HepG2 (cell line): ENCODE data around the gene SCAPER. TPM values are rescaled to one million over a fixed set of nuclear protein-coding genes. Genes with fewer than 3 reads are reported as not detected.

ENCODE experiments used
- ATAC-seq: fragments of 200-7000 bp; cut with Tn5 transposase; 3 replicates; pipeline ENCODE4 v1.9.1; 2020; ENCODE audit warnings: mild to moderate bottlenecking, moderate library complexity
- BruUV-seq: library from RNA; stranded (reverse); fragments of 400-500 nt; replicated peaks from 2 replicates; lab custom pipeline; 2021; lab: Mats Ljungman, UMichigan
- CTCF ChIA-PET: fragments of 300-600 bp; formaldehyde crosslinking; extraction: SDS; loops from one replicate; lab custom pipeline; 2021; ENCODE audit warnings: low total read pairs, inconsistent platforms, low intra/inter-chr PET ratio; lab: Yijun Ruan, JAX
- POLR2A ChIA-PET: fragments of 350-600 bp; sonication (Branson Sonifier 250); formaldehyde crosslinking; loops from one replicate; lab custom pipeline; 2020; ENCODE audit warnings: antibody characterized with exemption, inconsistent platforms; lab: Yijun Ruan, JAX
- DNase-seq: peaks from one replicate; pipeline ENCODE4 v3.0.0-alpha.2; 2015; ENCODE audit warnings: low spot score
- FAIRE-seq: peaks from 3 replicates; lab custom pipeline; 2011; peaks lifted over from hg19 to GRCh38; lab: Jason Lieb, UNC
- H2AFZ ChIP-seq: one replicate; pipeline ENCODE4 v1.6.1; 2011; ENCODE audit warnings: low read length, inconsistent platforms
- H3K27ac ChIP-seq: fragments of 300-600 bp; 3 replicates; pipeline ENCODE4 v1.8.0; 2011; ENCODE audit warnings: mixed run types, mild to moderate bottlenecking, mixed read lengths, low read length, inconsistent platforms; ENCODE audit not compliant: insufficient read depth; ENCODE audit errors: extremely low read length
- H3K27me3 ChIP-seq, 2 experiments: fragments of 200-600 bp in 1 of 2; 2 replicates in 1 of 2; 3 replicates in 1 of 2; pipeline versions ENCODE4 v1.6.0 to v1.8.0; 2011; ENCODE audit warnings: low read length in 2 of 2, mild to moderate bottlenecking in 2 of 2, moderate library complexity in 2 of 2, inconsistent platforms in 1 of 2; ENCODE audit not compliant: insufficient read depth in 2 of 2, control insufficient read depth in 1 of 2
- H3K36me3 ChIP-seq, 2 experiments: fragments of 200-600 bp in 1 of 2; replicated peaks in 1 of 2; 2 replicates in 1 of 2; 3 replicates in 1 of 2; pipeline versions ENCODE4 v1.5.1 to v1.8.0; 2011; ENCODE audit warnings: low read length in 2 of 2, inconsistent platforms in 1 of 2; ENCODE audit not compliant: insufficient read depth in 2 of 2, control insufficient read depth in 1 of 2
- H3K4me1 ChIP-seq: 2 replicates; pipeline ENCODE4 v1.5.1; 2012; ENCODE audit warnings: low read length, inconsistent platforms; ENCODE audit not compliant: insufficient read depth
- H3K4me2 ChIP-seq: 2 replicates; pipeline ENCODE4 v1.6.0; 2011; ENCODE audit warnings: low read depth, low read length, inconsistent platforms
- H3K4me3 ChIP-seq, 3 experiments: fragments of 200-600 bp in 1 of 3; sonication (generic), shearing (Covaris generic) in 1 of 3; replicated peaks in 1 of 3; 2 replicates each; pipeline ENCODE4 v1.5.1; 2011 to 2016; ENCODE audit warnings: low read length in 3 of 3, inconsistent platforms in 2 of 3, low read depth in 2 of 3, mild to moderate bottlenecking in 2 of 3, control low read depth in 1 of 3, mixed read lengths in 1 of 3; ENCODE audit not compliant: insufficient read depth in 1 of 3
- H3K79me2 ChIP-seq: one replicate; pipeline ENCODE4 v1.6.1; 2011; ENCODE audit warnings: low read length, inconsistent platforms; ENCODE audit not compliant: insufficient read depth
- H3K9ac ChIP-seq: 2 replicates; pipeline ENCODE4 v1.6.0; 2011; ENCODE audit warnings: mild to moderate bottlenecking, low read depth, low read length, inconsistent platforms; ENCODE audit not compliant: insufficient read depth
- H3K9me3 ChIP-seq: 2 replicates; pipeline ENCODE4 v1.5.1; 2012; ENCODE audit warnings: mild to moderate bottlenecking, low read length
- H4K20me1 ChIP-seq: 2 replicates; pipeline ENCODE4 v1.6.0; 2011; ENCODE audit warnings: inconsistent platforms, mild to moderate bottlenecking, low read length, moderate library complexity; ENCODE audit not compliant: insufficient read depth
- CHD2 ChIP-seq: IDR thresholded peaks from 2 replicates; pipeline ENCODE4 v1.6.1; 2011; ENCODE audit warnings: low read depth, low read length, improper control_type of control experiment
- CTCF ChIP-seq: sonication (generic); formaldehyde crosslinking; IDR thresholded peaks from 2 replicates; pipeline ENCODE4 v1.5.0; 2020; ENCODE audit warnings: mild to moderate bottlenecking, missing genetic modification reagents, moderate library complexity
- HNF4A ChIP-seq: sonication (generic); formaldehyde crosslinking; IDR thresholded peaks from 2 replicates; pipeline ENCODE4 v1.4.0; 2020; ENCODE audit warnings: missing genetic modification reagents
- MAZ ChIP-seq, 2 experiments: sonication (generic) in 1 of 2; formaldehyde crosslinking in 1 of 2; IDR thresholded peaks; 2 replicates each; pipeline versions ENCODE4 v1.5.0 to v1.6.1; 2012 to 2020; ENCODE audit warnings: low read depth in 2 of 2, mild to moderate bottlenecking in 2 of 2, borderline replicate concordance in 1 of 2, improper control_type of control experiment in 1 of 2, low read length in 1 of 2, missing genetic modification reagents in 1 of 2, moderate library complexity in 1 of 2
- MEF2D ChIP-seq: sonication (generic); formaldehyde crosslinking; IDR thresholded peaks from 2 replicates; pipeline ENCODE4 v1.5.1; 2020; ENCODE audit warnings: mild to moderate bottlenecking, missing genetic modification reagents
- NFRKB ChIP-seq: fragments of 450-650 bp; IDR thresholded peaks from 2 replicates; pipeline ENCODE4 v1.6.1; 2017
- NR2F6 ChIP-seq, 2 experiments: IDR thresholded peaks; 2 replicates each; pipeline ENCODE4 v1.6.1; 2016; ENCODE audit warnings: antibody characterized with exemption in 1 of 2, mild to moderate bottlenecking in 1 of 2
- PHF20 ChIP-seq: sonication (generic); formaldehyde crosslinking; IDR thresholded peaks from 2 replicates; pipeline ENCODE4 v1.5.0; 2020; ENCODE audit warnings: mild to moderate bottlenecking, missing genetic modification reagents
- SAP130 ChIP-seq: IDR thresholded peaks from 2 replicates; pipeline ENCODE4 v1.6.1; 2016; ENCODE audit warnings: low read depth
- SP1 ChIP-seq, 2 experiments: fragments of 450-650 bp in 1 of 2; sonication (generic) in 1 of 2; formaldehyde crosslinking in 1 of 2; IDR thresholded peaks; 2 replicates each; pipeline versions ENCODE4 v1.4.0 to v1.6.1; 2016 to 2020; ENCODE audit warnings: missing genetic modification reagents in 1 of 2
- SPEN ChIP-seq: sonication (generic); formaldehyde crosslinking; IDR thresholded peaks from 2 replicates; pipeline ENCODE4 v1.5.1; 2020; ENCODE audit warnings: low read depth, mild to moderate bottlenecking, missing genetic modification reagents
- STAG1 ChIP-seq: sonication (generic); formaldehyde crosslinking; IDR thresholded peaks from 2 replicates; pipeline ENCODE4 v1.4.0; 2020; ENCODE audit warnings: missing genetic modification reagents
- ZNF350 ChIP-seq: sonication (generic); formaldehyde crosslinking; IDR thresholded peaks from 2 replicates; pipeline ENCODE4 v1.4.0; 2020; ENCODE audit warnings: mild to moderate bottlenecking, low read depth, missing genetic modification reagents, borderline replicate concordance
- in situ Hi-C: cut with HindIII; loops from 2 replicates; pipeline ENCODE4 v1.10.0; 2017; ENCODE audit warnings: low pct_unique_long_range_greater_than_20kb; ENCODE audit not compliant: extremely low pct_ligation_motif_present
- intact Hi-C: fragments of 100-400 bp; cut with micrococcal nuclease; formaldehyde crosslinking; loops from one replicate; pipeline ENCODE4 v1.10.0; 2022; ENCODE audit not compliant: unreplicated experiment
- polyA plus RNA-seq, 8 experiments: library from polyadenylated mRNA; depleted of rRNA in 3 of 8; stranded (reverse) in 7 of 8; unstranded in 1 of 8; fragments of >200 nt; fragmentation: Illumina TruSeq in 4 of 8; extraction: Trizol in 4 of 8; gene quantifications; 2 replicates each; pipeline versions ENCODE4 v1.2.1 to v1.2.3, GENCODE V29; 2011 to 2016; ENCODE audit warnings: low read depth in 4 of 8, missing spikeins in 1 of 8, mixed read lengths in 1 of 8; ENCODE audit not compliant: insufficient read depth in 1 of 8
- total RNA-seq, 5 experiments: library from RNA; depleted of rRNA; stranded (reverse); fragments of >200 nt; fragmentation: Illumina TruSeq; extraction: Trizol; gene quantifications; 2 replicates each; pipeline ENCODE4 v1.2.3, GENCODE V29; 2016; ENCODE audit warnings: low read depth in 1 of 5
- TF ChIP-seq, protein P1 (sequence below), 2 experiments: fragments of 450-650 bp in 1 of 2; sonication (generic) in 1 of 2; formaldehyde crosslinking; IDR thresholded peaks; 2 replicates each; pipeline versions ENCODE4 v1.5.0 to v1.8.0; 2020 to 2022; ENCODE audit warnings: mild to moderate bottlenecking in 1 of 2, missing genetic modification reagents in 1 of 2
- TF ChIP-seq, protein P2 (sequence below): sonication (generic); formaldehyde crosslinking; IDR thresholded peaks from 2 replicates; pipeline ENCODE4 v1.4.0; 2020; ENCODE audit warnings: mild to moderate bottlenecking, missing genetic modification reagents

SCAPER gene
- total and polyA plus RNA-seq, 2 of the 13 experiments (the other 11 are each of a cell fraction or from before 2014, with no cell fraction given): 4.3 to 10.5 TPM

GRCh38 chr15:76904461-76905012 is 603 bp downstream of the SCAPER start (continued):
- TF ChIP-seq, protein P1, sequence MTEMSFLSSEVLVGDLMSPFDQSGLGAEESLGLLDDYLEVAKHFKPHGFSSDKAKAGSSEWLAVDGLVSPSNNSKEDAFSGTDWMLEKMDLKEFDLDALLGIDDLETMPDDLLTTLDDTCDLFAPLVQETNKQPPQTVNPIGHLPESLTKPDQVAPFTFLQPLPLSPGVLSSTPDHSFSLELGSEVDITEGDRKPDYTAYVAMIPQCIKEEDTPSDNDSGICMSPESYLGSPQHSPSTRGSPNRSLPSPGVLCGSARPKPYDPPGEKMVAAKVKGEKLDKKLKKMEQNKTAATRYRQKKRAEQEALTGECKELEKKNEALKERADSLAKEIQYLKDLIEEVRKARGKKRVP (CRISPR knock-in tag; IDR thresholded peaks at IDR 0.05): peak in 1 of 2 experiments; percentile 19; a peak in 1 of 4 replicates
- no peak for TF ChIP-seq NR2F6 (IDR thresholded peaks at IDR 0.05)
- no peak for TF ChIP-seq NR2F6 (CRISPR knock-in tag; IDR thresholded peaks at IDR 0.05)
- no peak for TF ChIP-seq CHD2
- no peak for TF ChIP-seq ZNF350
- no peak for TF ChIP-seq MAZ (IDR thresholded peaks at IDR 0.05; ENCODE audit: borderline replicate concordance, low read depth, low read length)
- TF ChIP-seq MAZ (CRISPR knock-in tag; IDR thresholded peaks at IDR 0.05; ENCODE audit: low read depth): no peak
- no peak for TF ChIP-seq SP1 (IDR thresholded peaks at IDR 0.05)
- TF ChIP-seq SP1 (CRISPR knock-in tag; IDR thresholded peaks at IDR 0.05): 0 out of 2 replicates have a peak, but pooled peaks have one; percentile 13
- TF ChIP-seq PHF20 (CRISPR knock-in tag): no peak
- TF ChIP-seq HNF4A (CRISPR knock-in tag): peak; percentile 39; the same call in 1 of the 2 replicates
- TF ChIP-seq, protein P2, sequence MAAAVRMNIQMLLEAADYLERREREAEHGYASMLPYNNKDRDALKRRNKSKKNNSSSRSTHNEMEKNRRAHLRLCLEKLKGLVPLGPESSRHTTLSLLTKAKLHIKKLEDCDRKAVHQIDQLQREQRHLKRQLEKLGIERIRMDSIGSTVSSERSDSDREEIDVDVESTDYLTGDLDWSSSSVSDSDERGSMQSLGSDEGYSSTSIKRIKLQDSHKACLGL (CRISPR knock-in tag): peak; percentile 15; the same call in 1 of the 2 replicates
- TF ChIP-seq, all 625 proteins: peak for 22

GRCh38 chr15:76903251-76903681 is 1.9 kb downstream of the SCAPER start:
- TF ChIP-seq SPEN (no peak), MEF2D (no peak), STAG1 (CRISPR knock-in tag) (peak; percentile 43), CTCF (CRISPR knock-in tag) (peak; percentile 49), SAP130 (CRISPR knock-in tag) (peak; percentile 10; the same call in 1 of the 2 replicates), NFRKB (no peak)
- no peak overlapping the region for H3K27ac ChIP-seq
- FAIRE-seq (peak; percentile 63), ATAC-seq (peak; percentile 29; the same call in 1 of the 3 replicates), DNase-seq (peak; percentile 27)
- peaks cover 5% of the 10 kb centered on the region for H3K79me2 ChIP-seq
- no peaks in the 10 kb centered on the region for H4K20me1 ChIP-seq
- ChIA-PET CTCF (no interaction called here), POLR2A (interaction anchor here (4.5 kb wide), 1 partner anchor 27 kb away, joined by 28 read pairs; the partner anchor contains the start of gene RCN2)
- H3K27me3 ChIP-seq: no peaks in the 10 kb centered on the region
- no peaks in the 10 kb centered on the region for H3K36me3 ChIP-seq
- no peak overlapping the region for H2AFZ ChIP-seq
- intact Hi-C loops (loop anchor here (5.0 kb wide), 1 partner anchor 129 kb away; no protein-coding TSS in a partner anchor), in situ Hi-C loops (loop anchor here (10.0 kb wide), 1 partner anchor 132 kb away; no protein-coding TSS in a partner anchor)
- peak overlapping the region in 1 of 3 experiments; percentile 81; a peak in 1 of 6 replicates for H3K4me3 ChIP-seq
- BruUV-seq: no TSS peak
- peak overlapping the region; percentile 98 for H3K4me2 ChIP-seq
- peaks cover 52% of the 10 kb centered on the region for H3K4me1 ChIP-seq
- H3K9me3 ChIP-seq: no peaks in the 10 kb centered on the region
- no peak overlapping the region for H3K9ac ChIP-seq
